NCI-H446 (cell line): ENCODE measurements around the gene UBALD2.
A peak's percentile ranks its signal among the peaks of the same experiment; 100 is the strongest.
"Not testable (repeated sequence)": the region's sequence is repeated elsewhere in the genome, so short reads cannot be mapped to it uniquely, and the experiment has no call there.

Experiments used
- DNase-seq, 2 experiments: peaks; one replicate each; lab custom pipeline; 2025; lab: John Stamatoyannopoulos, UW

UBALD2 gene

GRCh38 chr17:76277300-76278267 lies 12.4 kb downstream of the UBALD2 start:
- no peak for DNase-seq

GRCh38 chr17:76278268-76278908 lies 13.2 kb downstream of the UBALD2 start:
- DNase-seq: no peak

GRCh38 chr17:76278952-76279741 lies 14.0 kb downstream of the UBALD2 start:
- DNase-seq: peak; percentile 71 to 92

GRCh38 chr17:76279742-76280287 lies 14.7 kb downstream of the UBALD2 start:
- DNase-seq: no peak

- no peak for DNase-seq
Measured at GRCh38 chr17:76280650-76281049, 15.5 kb downstream of the UBALD2 start.

- DNase-seq: peak in 1 of 2 experiments; percentile 54
Measured at GRCh38 chr17:76281573-76282371, 16.6 kb downstream of the UBALD2 start.

GRCh38 chr17:76292567-76292966 lies 27.4 kb downstream of the UBALD2 start:
- DNase-seq: no peak

GRCh38 chr17:76293106-76293505 lies 28.0 kb downstream of the UBALD2 start:
- DNase-seq: no peak

- DNase-seq: no peak
Measured at GRCh38 chr17:76296186-76296585, 31.0 kb downstream of the UBALD2 start.

- no peak for DNase-seq
Measured at GRCh38 chr17:76296889-76297288, 31.7 kb downstream of the UBALD2 start.

GRCh38 chr17:76297436-76297835 lies 32.3 kb downstream of the UBALD2 start:
- DNase-seq: no peak

GRCh38 chr17:76304226-76305134 lies 39.3 kb downstream of the UBALD2 start:
- no peak for DNase-seq

- DNase-seq: not testable (repeated sequence)
Measured at GRCh38 chr17:76305135-76305454, 39.9 kb downstream of the UBALD2 start.

GRCh38 chr17:76307299-76307965 lies 42.3 kb downstream of the UBALD2 start:
- DNase-seq: no peak

- DNase-seq: no peak
Measured at GRCh38 chr17:76307966-76308338, 42.8 kb downstream of the UBALD2 start, which contains the start of gene QRICH2. TSS of gene QRICH2 (minus strand) at chr17:76308276. CDS start at chr17:76307998, 278 bp downstream.

GRCh38 chr17:76309461-76309860 lies 44.3 kb downstream of the UBALD2 start:
- DNase-seq: no peak

GRCh38 chr17:76312735-76313134 lies 47.6 kb downstream of the UBALD2 start:
- no peak for DNase-seq

GRCh38 chr17:76314392-76315227 lies 49.5 kb downstream of the UBALD2 start:
- no peak for DNase-seq

- DNase-seq: no peak
Measured at GRCh38 chr17:76317535-76317934, 52.4 kb downstream of the UBALD2 start.
